ENCODE data around the gene MAP4K2. TPM values are rescaled to one million over a fixed set of nuclear protein-coding genes. Genes with fewer than 3 reads are reported as not detected.
A peak's percentile ranks its signal among the peaks of the same experiment; 100 is the strongest.

The MAP4K2 gene
- total and polyA plus RNA-seq, 2 donors = 23.9 to 37.6 TPM

- H3K4me1 ChIP-seq (ENCODE audit: control insufficient read depth in 2 of 2, insufficient read depth in 2 of 2, low read length in 2 of 2) = peaks cover 24 to 66% of the 10 kb centered on the region in 2 donors
- H3K9me3 ChIP-seq (ENCODE audit: control insufficient read depth in 2 of 2, insufficient read depth in 1 of 2, low read length in 1 of 2) = peaks cover 0 to under 1% of the 10 kb centered on the region in 2 donors
- peaks cover 63 to 66% of the 10 kb centered on the region in 2 donors for H3K36me3 ChIP-seq (ENCODE audit: control insufficient read depth in 2 of 2, insufficient read depth in 2 of 2, low read length in 1 of 2)
- H3K4me3 ChIP-seq (ENCODE audit: low read length in 2 of 2) = no peak overlapping the region
- DNase-seq (ENCODE audit: low read depth in 6 of 9, low spot score in 9 of 9) = peak in 1 of 9 donors; percentile 41
- WGBS = 52% methylated on average over 13 of the region's 13 CpGs
- peak overlapping the region; percentile 75 to 79 for H3K27ac ChIP-seq (ENCODE audit: low read depth in 1 of 2, low read length in 1 of 2)
- H3K27me3 ChIP-seq (ENCODE audit: control insufficient read depth in 2 of 2, insufficient read depth in 1 of 2, low read length in 1 of 2) = no peaks in the 10 kb centered on the region
Observed at GRCh38 chr11:64762674-64763525, 40.1 kb downstream of the MAP4K2 start.

GRCh38 chr11:64762277-64762673 lies 40.7 kb downstream of the MAP4K2 start:
- peaks cover 57 to 60% of the 10 kb centered on the region in 2 donors for H3K36me3 ChIP-seq (ENCODE audit: control insufficient read depth in 2 of 2, insufficient read depth in 2 of 2, low read length in 1 of 2)
- 92% methylated on average over 5 of the region's 5 CpGs for WGBS
- H3K27ac ChIP-seq (ENCODE audit: low read depth in 1 of 2, low read length in 1 of 2) = peak overlapping the region in 1 of 2 donors; percentile 79
- H3K4me1 ChIP-seq (ENCODE audit: control insufficient read depth in 2 of 2, insufficient read depth in 2 of 2, low read length in 2 of 2) = peaks cover 22 to 60% of the 10 kb centered on the region in 2 donors
- DNase-seq (ENCODE audit: low read depth in 6 of 9, low spot score in 9 of 9) = no peak
- H3K9me3 ChIP-seq (ENCODE audit: control insufficient read depth in 2 of 2, insufficient read depth in 1 of 2, low read length in 1 of 2) = no peaks in the 10 kb centered on the region
- H3K4me3 ChIP-seq (ENCODE audit: low read length in 2 of 2) = no peak overlapping the region
- H3K27me3 ChIP-seq (ENCODE audit: control insufficient read depth in 2 of 2, insufficient read depth in 1 of 2, low read length in 1 of 2) = no peaks in the 10 kb centered on the region

- DNase-seq (ENCODE audit: low read depth in 6 of 9, low spot score in 9 of 9) = no peak
- no peak overlapping the region for H3K4me3 ChIP-seq (ENCODE audit: low read length in 2 of 2)
- H3K27me3 ChIP-seq (ENCODE audit: control insufficient read depth in 2 of 2, insufficient read depth in 1 of 2, low read length in 1 of 2) = no peaks in the 10 kb centered on the region
- 90% methylated on average over 7 of the region's 7 CpGs for WGBS
- H3K27ac ChIP-seq (ENCODE audit: low read depth in 1 of 2, low read length in 1 of 2) = peak overlapping the region in 1 of 2 donors; percentile 38
- H3K4me1 ChIP-seq (ENCODE audit: control insufficient read depth in 2 of 2, insufficient read depth in 2 of 2, low read length in 2 of 2) = peaks cover 22 to 49% of the 10 kb centered on the region in 2 donors
- H3K36me3 ChIP-seq (ENCODE audit: control insufficient read depth in 2 of 2, insufficient read depth in 2 of 2, low read length in 1 of 2) = peaks cover 43 to 47% of the 10 kb centered on the region in 2 donors
- no peaks in the 10 kb centered on the region for H3K9me3 ChIP-seq (ENCODE audit: control insufficient read depth in 2 of 2, insufficient read depth in 1 of 2, low read length in 1 of 2)
Observed at GRCh38 chr11:64760759-64761420, 42.1 kb downstream of the MAP4K2 start.

GRCh38 chr11:64759722-64760719 lies 43.0 kb downstream of the MAP4K2 start, which contains the start of gene PYGM:
Gene PYGM (minus strand): TSS chr11:64759974. CDS start chr11:64759898, 76 bp downstream.
- no peak for DNase-seq (ENCODE audit: low read depth in 6 of 9, low spot score in 9 of 9)
- peak within 1 kb of the TSS in 1 of 2 donors; percentile 25 for H3K27ac ChIP-seq (ENCODE audit: low read depth in 1 of 2, low read length in 1 of 2)
- H3K4me1 ChIP-seq (ENCODE audit: control insufficient read depth in 2 of 2, insufficient read depth in 2 of 2, low read length in 2 of 2) = peaks cover 14 to 40% of the 10 kb centered on the region in 2 donors
- H3K9me3 ChIP-seq (ENCODE audit: control insufficient read depth in 2 of 2, insufficient read depth in 1 of 2, low read length in 1 of 2) = no peaks in the 10 kb centered on the region
- H3K4me3 ChIP-seq (ENCODE audit: low read length in 2 of 2) = no peak within 1 kb of the TSS
- H3K27me3 ChIP-seq (ENCODE audit: control insufficient read depth in 2 of 2, insufficient read depth in 1 of 2, low read length in 1 of 2) = no peaks in the 10 kb centered on the region
- peaks cover 35 to 38% of the 10 kb centered on the region in 2 donors for H3K36me3 ChIP-seq (ENCODE audit: control insufficient read depth in 2 of 2, insufficient read depth in 2 of 2, low read length in 1 of 2)
- 89% methylated on average over 24 of the region's 24 CpGs for WGBS

- no peak for DNase-seq (ENCODE audit: low read depth in 6 of 9, low spot score in 9 of 9)
- Histone ChIP-seq H3K4me1 (ENCODE audit: control insufficient read depth in 2 of 2, insufficient read depth in 2 of 2, low read length in 2 of 2) (peaks cover 6 to 32% of the 10 kb centered on the region in 2 donors), H3K9me3 (ENCODE audit: control insufficient read depth in 2 of 2, insufficient read depth in 1 of 2, low read length in 1 of 2) (no peaks in the 10 kb centered on the region), H3K27ac (ENCODE audit: low read depth in 1 of 2, low read length in 1 of 2) (no peak overlapping the region), H3K36me3 (ENCODE audit: control insufficient read depth in 2 of 2, insufficient read depth in 2 of 2, low read length in 1 of 2) (peaks cover 29 to 30% of the 10 kb centered on the region in 2 donors), H3K27me3 (ENCODE audit: control insufficient read depth in 2 of 2, insufficient read depth in 1 of 2, low read length in 1 of 2) (no peaks in the 10 kb centered on the region), H3K4me3 (ENCODE audit: low read length in 2 of 2) (no peak overlapping the region)
- 93% methylated on average over 21 of the region's 21 CpGs for WGBS
Observed at GRCh38 chr11:64759131-64759721, 43.8 kb downstream of the MAP4K2 start.

- H3K9me3 ChIP-seq (ENCODE audit: control insufficient read depth in 2 of 2, insufficient read depth in 1 of 2, low read length in 1 of 2) = no peaks in the 10 kb centered on the region
- H3K36me3 ChIP-seq (ENCODE audit: control insufficient read depth in 2 of 2, insufficient read depth in 2 of 2, low read length in 1 of 2) = peaks cover 23 to 28% of the 10 kb centered on the region in 2 donors
- no peaks in the 10 kb centered on the region for H3K27me3 ChIP-seq (ENCODE audit: control insufficient read depth in 2 of 2, insufficient read depth in 1 of 2, low read length in 1 of 2)
- H3K4me3 ChIP-seq (ENCODE audit: low read length in 2 of 2) = no peak overlapping the region
- no peak overlapping the region for H3K27ac ChIP-seq (ENCODE audit: low read depth in 1 of 2, low read length in 1 of 2)
- no peak for DNase-seq (ENCODE audit: low read depth in 6 of 9, low spot score in 9 of 9)
- WGBS = 97% methylated on average over 15 of the region's 15 CpGs
- peaks cover 0 to 25% of the 10 kb centered on the region in 2 donors for H3K4me1 ChIP-seq (ENCODE audit: control insufficient read depth in 2 of 2, insufficient read depth in 2 of 2, low read length in 2 of 2)
Observed at GRCh38 chr11:64758330-64759079, 44.5 kb downstream of the MAP4K2 start.

GRCh38 chr11:64757549-64758329 lies 45.3 kb downstream of the MAP4K2 start:
- DNase-seq (ENCODE audit: low read depth in 6 of 9, low spot score in 9 of 9) = no peak
- Histone ChIP-seq H3K36me3 (ENCODE audit: control insufficient read depth in 2 of 2, insufficient read depth in 2 of 2, low read length in 1 of 2) (peaks cover 15 to 26% of the 10 kb centered on the region in 2 donors), H3K9me3 (ENCODE audit: control insufficient read depth in 2 of 2, insufficient read depth in 1 of 2, low read length in 1 of 2) (no peaks in the 10 kb centered on the region), H3K27me3 (ENCODE audit: control insufficient read depth in 2 of 2, insufficient read depth in 1 of 2, low read length in 1 of 2) (no peaks in the 10 kb centered on the region), H3K4me1 (ENCODE audit: control insufficient read depth in 2 of 2, insufficient read depth in 2 of 2, low read length in 2 of 2) (peaks cover 0 to 17% of the 10 kb centered on the region in 2 donors), H3K4me3 (ENCODE audit: low read length in 2 of 2) (no peak overlapping the region), H3K27ac (ENCODE audit: low read depth in 1 of 2, low read length in 1 of 2) (no peak overlapping the region)
- 94% methylated on average over 19 of the region's 19 CpGs for WGBS
